CD4-positive, CD25-positive, alpha-beta regulatory T cell (primary cell): Measurements from ENCODE around the gene LGALS14. TPM values are rescaled to one million over a fixed set of nuclear protein-coding genes. Genes with fewer than 3 reads are reported as not detected.
A peak's percentile ranks its signal among the peaks of the same experiment; 100 is the strongest.

Experiments used
- ATAC-seq, 2 donors: fragments of 150-1000 bp; cut with Tn5 transposase; one replicate each; pipeline ENCODE4 v1.10.0; 2021; ENCODE audit warnings: low read depth in 2 of 2, moderate number of reproducible peaks in 2 of 2, moderate library complexity in 1 of 2
- DNase-seq, 3 donors: peaks; one replicate each; pipeline versions ENCODE4 v3.0.0 to v3.0.0-alpha.2; 2012 to 2022; ENCODE audit warnings: mixed read lengths in 1 of 3
- H3K27ac ChIP-seq: one replicate; pipeline ENCODE4 v1.7.0; 2013; ENCODE audit warnings: mild to moderate bottlenecking, low read length; ENCODE audit not compliant: insufficient read depth, poor library complexity, severe bottlenecking
- H3K27me3 ChIP-seq: one replicate; pipeline ENCODE4 v1.7.0; 2013; ENCODE audit warnings: low read length; ENCODE audit not compliant: control insufficient read depth, insufficient read depth
- H3K36me3 ChIP-seq: one replicate; pipeline ENCODE4 v1.7.0; 2013; ENCODE audit warnings: mild to moderate bottlenecking, low read length, moderate library complexity; ENCODE audit not compliant: control insufficient read depth, insufficient read depth
- H3K4me1 ChIP-seq: 2 replicates; pipeline ENCODE4 v1.7.0; 2013; ENCODE audit warnings: mild to moderate bottlenecking, low read length; ENCODE audit not compliant: insufficient read depth, control insufficient read depth, poor library complexity, severe bottlenecking
- H3K4me3 ChIP-seq: one replicate; pipeline ENCODE4 v1.7.0; 2013; ENCODE audit warnings: low read depth, mild to moderate bottlenecking, low read length, moderate library complexity
- H3K9me3 ChIP-seq, 2 experiments: 1 replicate in 1 of 2; 2 replicates in 1 of 2; pipeline ENCODE4 v1.7.0; 2013; ENCODE audit warnings: low read length in 2 of 2, mild to moderate bottlenecking in 1 of 2, moderate library complexity in 1 of 2; ENCODE audit not compliant: control insufficient read depth in 2 of 2
- H3K27ac Mint-ChIP-seq, 3 donors: one replicate each; pipeline ENCODE4 v1.8.0; 2020 to 2022; ENCODE audit warnings: mild to moderate bottlenecking in 3 of 3, mixed read lengths in 3 of 3, moderate library complexity in 2 of 3
- H3K27me3 Mint-ChIP-seq: one replicate; pipeline ENCODE4 v1.8.0; 2022; ENCODE audit warnings: mild to moderate bottlenecking, mixed read lengths
- H3K36me3 Mint-ChIP-seq: one replicate; pipeline ENCODE4 v1.8.0; 2020; ENCODE audit warnings: mixed read lengths
- H3K4me1 Mint-ChIP-seq, 4 donors: one replicate each; pipeline ENCODE4 v1.8.0; 2020 to 2022; ENCODE audit warnings: mixed read lengths in 4 of 4, mild to moderate bottlenecking in 1 of 4
- H3K4me3 Mint-ChIP-seq, 4 donors: one replicate each; pipeline ENCODE4 v1.8.0; 2020 to 2022; ENCODE audit warnings: mild to moderate bottlenecking in 4 of 4, mixed read lengths in 4 of 4, moderate library complexity in 3 of 4
- H3K9me3 Mint-ChIP-seq, 7 donors: one replicate each; pipeline ENCODE4 v1.8.0; 2020 to 2022; ENCODE audit warnings: mixed read lengths in 7 of 7, mild to moderate bottlenecking in 3 of 7, moderate library complexity in 2 of 7
- polyA plus RNA-seq, 4 donors: library from polyadenylated mRNA; unstranded; fragments of 300-500 nt; fragmentation: Illumina TruSeq; gene quantifications; one replicate each; pipeline ENCODE4 v1.2.3, GENCODE V29; 2021
- total RNA-seq: library from RNA; stranded (reverse); gene quantifications from one replicate; pipeline ENCODE4 v1.2.3, GENCODE V29; 2022

The LGALS14 gene
- total and polyA plus RNA-seq, 5 donors from 2014 or later: 0.73 TPM; not detected in 4

- H3K4me3 ChIP-seq: no peak overlapping the region
- H3K4me1 Mint-ChIP-seq: peaks cover 0 to 10% (median 7%) of the 10 kb centered on the region in 4 donors
- H3K27ac Mint-ChIP-seq: no peak overlapping the region
These were observed 31.8 kb downstream of the LGALS14 start for GRCh38 chr19:39736088-39736487.

GRCh38 chr19:39737351-39737750, 33.1 kb downstream of the LGALS14 start:
- Mint-ChIP-seq H3K4me3 (no peak overlapping the region), H3K27me3 (peaks cover 17% of the 10 kb centered on the region), H3K27ac (peak overlapping the region in 2 of 3 donors; percentile 9 to 48), H3K9me3 (peaks cover 0 to 2% (median 0%) of the 10 kb centered on the region in 7 donors), H3K36me3 (no peaks in the 10 kb centered on the region), H3K4me1 (peaks cover 0 to 10% (median 7%) of the 10 kb centered on the region in 4 donors)
- ATAC-seq (no peak), DNase-seq (peak in 1 of 3 donors; percentile 45)
- Histone ChIP-seq H3K27ac (no peak overlapping the region), H3K9me3 (no peaks in the 10 kb centered on the region), H3K27me3 (peaks cover 2% of the 10 kb centered on the region), H3K36me3 (no peaks in the 10 kb centered on the region), H3K4me1 (no peaks in the 10 kb centered on the region), H3K4me3 (no peak overlapping the region)

More at GRCh38 chr19:39736088-39736487, 31.8 kb downstream of the LGALS14 start:
- no peak overlapping the region for H3K4me3 Mint-ChIP-seq
- Histone ChIP-seq H3K27me3 (peaks cover 6% of the 10 kb centered on the region), H3K4me1 (no peaks in the 10 kb centered on the region), H3K27ac (no peak overlapping the region), H3K9me3 (no peaks in the 10 kb centered on the region), H3K36me3 (no peaks in the 10 kb centered on the region)
- H3K27me3 Mint-ChIP-seq: peaks cover 13% of the 10 kb centered on the region
- DNase-seq (no peak), ATAC-seq (no peak)
- H3K9me3 Mint-ChIP-seq: peaks cover 0 to 1% (median 0%) of the 10 kb centered on the region in 7 donors
- H3K36me3 Mint-ChIP-seq: no peaks in the 10 kb centered on the region

GRCh38 chr19:39737891-39738290, 33.6 kb downstream of the LGALS14 start, which contains the start of gene CLC:
TSS of gene CLC (minus strand) at chr19:39738029. CDS start at chr19:39737952, 77 bp downstream.
- no peak within 1 kb of the TSS for H3K4me3 ChIP-seq
- peaks cover 0 to 2% (median 0%) of the 10 kb centered on the region in 7 donors for H3K9me3 Mint-ChIP-seq
- ATAC-seq: no peak
- H3K4me1 ChIP-seq: no peaks in the 10 kb centered on the region
- H3K9me3 ChIP-seq: no peaks in the 10 kb centered on the region
- peak within 1 kb of the TSS in 2 of 3 donors; percentile 9 to 48 for H3K27ac Mint-ChIP-seq
- peaks cover 2% of the 10 kb centered on the region for H3K27me3 ChIP-seq
- H3K4me1 Mint-ChIP-seq: peaks cover 0 to 10% (median 7%) of the 10 kb centered on the region in 4 donors
- H3K36me3 ChIP-seq: no peaks in the 10 kb centered on the region
- H3K27ac ChIP-seq: no peak within 1 kb of the TSS
- H3K4me3 Mint-ChIP-seq: no peak within 1 kb of the TSS
- peaks cover 18% of the 10 kb centered on the region for H3K27me3 Mint-ChIP-seq
- DNase-seq: no peak
- H3K36me3 Mint-ChIP-seq: no peaks in the 10 kb centered on the region

- no peaks in the 10 kb centered on the region for H3K9me3 ChIP-seq
- H3K4me1 ChIP-seq: no peaks in the 10 kb centered on the region
- no peaks in the 10 kb centered on the region for H3K36me3 Mint-ChIP-seq
- H3K9me3 Mint-ChIP-seq: peaks cover 0 to 2% (median 0%) of the 10 kb centered on the region in 7 donors
- DNase-seq (no peak), ATAC-seq (no peak)
- H3K4me1 Mint-ChIP-seq: peaks cover 0 to 10% (median 7%) of the 10 kb centered on the region in 4 donors
- no peak overlapping the region for H3K4me3 Mint-ChIP-seq
- no peak overlapping the region for H3K27ac ChIP-seq
- no peak overlapping the region for H3K27ac Mint-ChIP-seq
- H3K27me3 ChIP-seq: peaks cover 3% of the 10 kb centered on the region
- no peaks in the 10 kb centered on the region for H3K36me3 ChIP-seq
- H3K4me3 ChIP-seq: no peak overlapping the region
- H3K27me3 Mint-ChIP-seq: peaks cover 25% of the 10 kb centered on the region
These were observed 34.5 kb downstream of the LGALS14 start for GRCh38 chr19:39738814-39739213.

- Mint-ChIP-seq H3K27ac (no peak overlapping the region), H3K4me1 (peaks cover 0 to 10% (median 7%) of the 10 kb centered on the region in 4 donors), H3K27me3 (peaks cover 35% of the 10 kb centered on the region), H3K36me3 (no peaks in the 10 kb centered on the region), H3K9me3 (peaks cover 0 to 2% (median 0%) of the 10 kb centered on the region in 7 donors), H3K4me3 (peak overlapping the region in 1 of 4 donors; percentile 15)
- ATAC-seq: no peak
- H3K36me3 ChIP-seq: no peaks in the 10 kb centered on the region
- peaks cover 8% of the 10 kb centered on the region for H3K27me3 ChIP-seq
- no peaks in the 10 kb centered on the region for H3K9me3 ChIP-seq
- H3K27ac ChIP-seq: no peak overlapping the region
- no peak overlapping the region for H3K4me3 ChIP-seq
- H3K4me1 ChIP-seq: no peaks in the 10 kb centered on the region
- DNase-seq: peak in 1 of 3 donors; percentile 33
These were observed 36.1 kb downstream of the LGALS14 start for GRCh38 chr19:39740395-39740794.

- peaks cover 19% of the 10 kb centered on the region for H3K27me3 ChIP-seq
- Mint-ChIP-seq H3K27me3 (peaks cover 53% of the 10 kb centered on the region), H3K4me3 (no peak overlapping the region), H3K9me3 (peaks cover 0 to 2% (median 0%) of the 10 kb centered on the region in 7 donors), H3K4me1 (no peaks in the 10 kb centered on the region), H3K36me3 (no peaks in the 10 kb centered on the region), H3K27ac (no peak overlapping the region)
- ATAC-seq: no peak
- H3K4me1 ChIP-seq: no peaks in the 10 kb centered on the region
- H3K4me3 ChIP-seq: no peak overlapping the region
- no peak overlapping the region for H3K27ac ChIP-seq
- DNase-seq: no peak
- no peaks in the 10 kb centered on the region for H3K36me3 ChIP-seq
- no peaks in the 10 kb centered on the region for H3K9me3 ChIP-seq
These were observed 41.4 kb downstream of the LGALS14 start for GRCh38 chr19:39745643-39746042.

- Mint-ChIP-seq H3K27me3 (peaks cover 50% of the 10 kb centered on the region), H3K9me3 (no peaks in the 10 kb centered on the region), H3K27ac (no peak overlapping the region), H3K4me1 (no peaks in the 10 kb centered on the region), H3K4me3 (no peak overlapping the region), H3K36me3 (no peaks in the 10 kb centered on the region)
- Histone ChIP-seq H3K36me3 (no peaks in the 10 kb centered on the region), H3K4me3 (no peak overlapping the region), H3K27ac (no peak overlapping the region), H3K27me3 (peaks cover 19% of the 10 kb centered on the region), H3K9me3 (no peaks in the 10 kb centered on the region), H3K4me1 (no peaks in the 10 kb centered on the region)
- ATAC-seq (no peak), DNase-seq (no peak)
These were observed 42.7 kb downstream of the LGALS14 start for GRCh38 chr19:39746836-39747529.

- Histone ChIP-seq H3K9me3 (no peaks in the 10 kb centered on the region), H3K27me3 (peaks cover 17% of the 10 kb centered on the region), H3K4me3 (no peak overlapping the region), H3K4me1 (no peaks in the 10 kb centered on the region), H3K27ac (no peak overlapping the region), H3K36me3 (no peaks in the 10 kb centered on the region)
- H3K4me3 Mint-ChIP-seq: no peak overlapping the region
- H3K36me3 Mint-ChIP-seq: no peaks in the 10 kb centered on the region
- ATAC-seq: no peak
- no peak for DNase-seq
- H3K27me3 Mint-ChIP-seq: peaks cover 44% of the 10 kb centered on the region
- no peaks in the 10 kb centered on the region for H3K9me3 Mint-ChIP-seq
- H3K4me1 Mint-ChIP-seq: no peaks in the 10 kb centered on the region
- no peak overlapping the region for H3K27ac Mint-ChIP-seq
These were observed 45.7 kb downstream of the LGALS14 start for GRCh38 chr19:39749981-39750380.
